WI38 (cell line): ENCODE measurements around the gene NUF2.

ENCODE experiments used
- H3K4me3 ChIP-seq: 2 replicates; pipeline ENCODE4 v1.5.1; 2011; ENCODE audit warnings: low read depth, mild to moderate bottlenecking, control low read depth, low read length
- TF ChIP-seq, protein P1 (sequence below): IDR thresholded peaks from 2 replicates; pipeline ENCODE4 v1.5.1; 2012; ENCODE audit warnings: low read depth, mild to moderate bottlenecking, control low read depth, low read length

Gene NUF2

DNA sequence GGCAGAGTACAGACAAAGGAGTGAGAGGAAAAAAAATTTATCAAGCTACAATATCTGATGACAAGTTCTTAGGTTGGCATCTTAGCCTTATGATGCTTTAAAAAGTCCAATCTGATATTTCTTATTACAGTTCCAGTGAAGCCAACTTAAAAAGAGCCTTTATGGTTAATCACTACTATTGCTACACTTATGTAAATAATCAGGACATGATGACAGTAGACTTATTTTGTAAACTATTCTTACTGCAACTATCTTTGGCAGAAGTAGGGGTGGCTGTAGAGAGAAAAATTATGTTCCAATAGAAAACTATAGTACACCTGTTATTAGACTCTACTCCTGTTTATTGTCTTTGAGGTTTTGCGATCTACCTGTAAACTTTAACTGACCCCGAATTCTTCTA is 25.8 kb upstream of the NUF2 start:
- TF ChIP-seq, protein P1, sequence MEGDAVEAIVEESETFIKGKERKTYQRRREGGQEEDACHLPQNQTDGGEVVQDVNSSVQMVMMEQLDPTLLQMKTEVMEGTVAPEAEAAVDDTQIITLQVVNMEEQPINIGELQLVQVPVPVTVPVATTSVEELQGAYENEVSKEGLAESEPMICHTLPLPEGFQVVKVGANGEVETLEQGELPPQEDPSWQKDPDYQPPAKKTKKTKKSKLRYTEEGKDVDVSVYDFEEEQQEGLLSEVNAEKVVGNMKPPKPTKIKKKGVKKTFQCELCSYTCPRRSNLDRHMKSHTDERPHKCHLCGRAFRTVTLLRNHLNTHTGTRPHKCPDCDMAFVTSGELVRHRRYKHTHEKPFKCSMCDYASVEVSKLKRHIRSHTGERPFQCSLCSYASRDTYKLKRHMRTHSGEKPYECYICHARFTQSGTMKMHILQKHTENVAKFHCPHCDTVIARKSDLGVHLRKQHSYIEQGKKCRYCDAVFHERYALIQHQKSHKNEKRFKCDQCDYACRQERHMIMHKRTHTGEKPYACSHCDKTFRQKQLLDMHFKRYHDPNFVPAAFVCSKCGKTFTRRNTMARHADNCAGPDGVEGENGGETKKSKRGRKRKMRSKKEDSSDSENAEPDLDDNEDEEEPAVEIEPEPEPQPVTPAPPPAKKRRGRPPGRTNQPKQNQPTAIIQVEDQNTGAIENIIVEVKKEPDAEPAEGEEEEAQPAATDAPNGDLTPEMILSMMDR, result no peak
- no peak overlapping the region for H3K4me3 ChIP-seq

DNA sequence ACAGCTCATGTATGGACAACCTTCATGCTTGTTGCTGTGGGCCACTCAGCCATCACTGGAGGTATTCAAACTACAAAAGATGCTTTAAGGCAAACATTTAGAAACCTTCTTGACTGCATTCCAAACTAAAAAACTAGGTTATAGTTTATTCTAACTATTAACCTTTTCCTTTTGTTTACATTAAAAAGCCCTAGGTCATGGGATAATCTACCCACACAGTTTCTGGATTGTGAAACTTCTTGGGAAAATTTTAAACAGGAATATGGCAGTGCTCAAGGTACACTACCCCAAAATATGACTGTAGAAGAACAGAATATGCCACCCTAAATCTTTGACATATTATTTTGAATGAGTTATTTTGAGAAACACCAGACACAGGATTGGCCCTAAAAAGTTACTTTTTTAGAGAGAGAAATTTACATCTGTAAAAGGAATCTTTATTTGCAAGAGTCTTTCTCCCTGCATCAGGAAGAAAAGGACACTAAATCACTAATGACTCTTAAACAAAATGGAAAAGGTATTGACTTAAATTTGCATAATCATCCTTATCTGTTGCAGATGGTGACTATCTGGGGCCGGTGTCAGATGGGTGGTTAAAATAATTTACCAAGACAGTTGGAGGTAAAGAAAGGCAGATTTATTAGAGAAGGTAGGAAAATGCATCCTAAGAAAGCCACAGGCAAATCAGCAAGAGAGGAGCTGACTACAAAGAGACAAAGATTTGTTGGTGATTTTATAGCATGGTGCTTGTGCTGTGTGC is 25.1 kb upstream of the NUF2 start:
- H3K4me3 ChIP-seq, result no peak overlapping the region
- TF ChIP-seq, protein P1, result no peak

DNA sequence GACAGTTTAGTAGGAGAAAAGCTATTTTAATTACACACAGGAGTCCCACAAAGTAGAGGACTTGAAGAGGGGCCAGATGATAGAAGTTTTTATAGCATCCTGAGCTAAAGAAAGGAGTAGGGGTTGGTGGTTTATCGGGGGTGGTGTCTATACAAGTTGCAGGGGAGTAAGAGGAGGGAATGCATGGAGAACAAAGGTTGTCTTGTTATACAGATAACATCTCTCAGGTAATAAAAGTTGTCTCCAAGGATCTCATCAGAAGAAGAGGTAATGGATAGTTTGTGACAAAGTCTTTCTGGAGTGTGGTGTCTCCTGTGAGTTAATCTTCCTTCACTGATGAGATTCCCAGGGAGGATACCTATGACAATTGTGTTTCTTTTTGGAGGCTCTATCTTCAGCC is 23.4 kb upstream of the NUF2 start:
- H3K4me3 ChIP-seq, result no peak overlapping the region
- TF ChIP-seq, protein P1, result no peak

DNA sequence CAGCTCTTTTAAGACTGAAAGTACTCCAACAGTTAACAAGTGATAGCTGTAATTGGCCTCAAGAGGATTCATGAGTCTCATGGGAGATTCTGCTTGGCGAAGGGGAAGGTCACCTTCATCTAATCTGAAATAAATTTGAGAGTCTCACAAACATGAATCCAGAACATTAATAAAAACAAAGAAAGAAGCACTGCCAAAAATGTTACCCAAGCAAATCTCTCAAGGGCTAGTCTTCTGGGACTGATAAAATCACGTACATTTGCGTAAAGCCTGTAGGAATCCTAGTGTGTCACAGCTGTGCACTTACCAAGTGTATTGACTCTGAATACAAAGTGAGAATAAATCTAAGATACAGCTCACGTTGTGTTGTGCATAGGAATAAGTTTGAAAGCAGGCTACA is 21.2 kb upstream of the NUF2 start:
- TF ChIP-seq, protein P1, result no peak
- H3K4me3 ChIP-seq, result no peak overlapping the region

DNA sequence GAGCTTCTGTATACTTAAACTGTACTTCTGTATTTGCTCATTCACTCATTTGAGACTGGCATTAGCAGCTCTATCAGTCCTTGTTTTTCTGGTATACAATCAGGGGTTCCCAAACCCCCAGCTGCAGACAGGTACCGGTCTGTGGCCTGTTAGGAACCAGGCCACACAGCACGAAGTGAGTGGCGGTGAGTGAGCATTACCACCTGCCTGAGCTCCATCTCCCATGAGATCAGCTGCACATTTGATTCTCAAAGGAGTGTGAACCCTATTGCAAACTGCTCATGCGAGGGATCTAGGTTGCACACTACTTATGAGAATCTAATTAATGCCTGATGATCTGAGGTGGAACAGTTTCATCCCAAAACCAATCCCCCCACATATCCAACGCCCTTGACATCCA is 18.2 kb upstream of the NUF2 start:
- no peak overlapping the region for H3K4me3 ChIP-seq
- TF ChIP-seq, protein P1, result no peak

DNA sequence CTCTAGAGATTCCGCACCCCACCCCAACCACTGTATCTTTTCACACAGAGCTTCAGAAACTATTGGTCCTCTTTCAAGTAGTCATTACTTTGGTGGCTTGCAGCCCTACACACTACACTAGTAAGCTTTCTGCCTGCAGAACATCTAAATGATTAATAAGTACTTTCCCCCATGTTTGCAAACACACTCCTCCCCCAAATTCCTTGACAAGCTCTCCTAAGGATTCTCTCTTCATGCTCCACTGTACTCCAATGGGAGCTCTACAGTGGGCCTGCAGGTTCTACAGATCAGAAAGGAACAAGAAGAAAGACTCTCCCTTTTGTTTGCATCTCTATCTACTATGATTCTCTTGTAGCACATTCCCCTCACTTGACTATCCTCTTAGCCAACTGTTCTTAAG is 16.3 kb upstream of the NUF2 start:
- TF ChIP-seq, protein P1, result no peak
- no peak overlapping the region for H3K4me3 ChIP-seq

DNA sequence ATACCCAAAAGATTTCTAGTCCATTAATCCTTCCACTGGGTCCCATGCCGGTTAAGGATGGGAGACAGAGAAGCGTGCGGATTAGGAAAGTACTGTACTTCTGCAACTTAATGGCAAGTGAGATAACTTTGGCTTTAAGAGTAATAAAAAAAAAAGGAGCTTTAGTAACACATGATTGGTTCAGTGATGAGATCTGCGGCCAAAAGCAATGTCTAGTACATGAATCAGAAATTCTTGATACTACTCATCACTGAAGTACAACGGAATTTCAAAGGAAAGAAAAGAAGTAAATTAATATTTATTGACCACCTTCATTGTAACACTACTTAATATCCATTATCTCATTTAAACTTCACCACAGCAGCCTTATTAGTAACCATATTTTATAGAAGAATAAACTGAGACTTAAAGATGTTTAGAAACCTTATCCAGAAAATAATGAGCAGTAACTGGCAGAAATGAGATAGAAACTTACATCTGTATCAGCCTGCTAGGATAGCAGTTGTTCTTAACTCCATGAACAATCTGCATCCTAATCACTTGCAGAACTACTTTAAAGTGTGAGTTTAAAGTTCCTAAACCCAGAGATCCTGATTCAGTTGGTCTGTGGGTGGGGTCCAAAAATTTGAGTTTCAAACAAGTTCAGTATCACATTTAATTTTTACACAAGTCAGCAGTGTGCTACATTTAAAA is 14.1 kb upstream of the NUF2 start:
- TF ChIP-seq, protein P1, result no peak
- no peak overlapping the region for H3K4me3 ChIP-seq
